ENCODE measurements around the gene TMEM115.

Gene TMEM115

GRCh38 chr3:50323614-50324199 is 35.6 kb downstream of the TMEM115 start:
- Histone ChIP-seq H3K9me3 (ENCODE audit: control insufficient read depth, low read length) (no peaks in the 10 kb centered on the region), H3K4me3 (ENCODE audit: insufficient read depth, low read depth, low read length) (no peak overlapping the region), H3K27ac (ENCODE audit: insufficient read depth, low read depth, low read length, poor library complexity, severe bottlenecking) (no peak overlapping the region), H3K27me3 (ENCODE audit: control insufficient read depth, insufficient read depth, low read length, poor library complexity, severe bottlenecking) (no peaks in the 10 kb centered on the region), H3K36me3 (ENCODE audit: control insufficient read depth, insufficient read depth, low read length) (peaks cover 13% of the 10 kb centered on the region), H3K4me1 (ENCODE audit: control insufficient read depth, insufficient read depth, low read length) (peaks cover 28% of the 10 kb centered on the region)
- 86 to 94% methylated on average over 5 of the region's 5 CpGs for WGBS, 2 experiments

- Histone ChIP-seq H3K27me3 (ENCODE audit: control insufficient read depth, insufficient read depth, low read length, poor library complexity, severe bottlenecking) (no peaks in the 10 kb centered on the region), H3K9me3 (ENCODE audit: control insufficient read depth, low read length) (no peaks in the 10 kb centered on the region), H3K4me1 (ENCODE audit: control insufficient read depth, insufficient read depth, low read length) (peaks cover 33% of the 10 kb centered on the region), H3K27ac (ENCODE audit: insufficient read depth, low read depth, low read length, poor library complexity, severe bottlenecking) (no peak overlapping the region), H3K36me3 (ENCODE audit: control insufficient read depth, insufficient read depth, low read length) (peaks cover 18% of the 10 kb centered on the region), H3K4me3 (ENCODE audit: insufficient read depth, low read depth, low read length) (no peak overlapping the region)
- WGBS, 2 experiments: 68 to 76% methylated on average over 4 of the region's 4 CpGs
These were observed 36.2 kb downstream of the TMEM115 start for GRCh38 chr3:50323092-50323600.

- Histone ChIP-seq H3K27ac (ENCODE audit: insufficient read depth, low read depth, low read length, poor library complexity, severe bottlenecking) (peak within 1 kb of the TSS; percentile 99), H3K4me3 (ENCODE audit: insufficient read depth, low read depth, low read length) (peak within 1 kb of the TSS; percentile 89), H3K9me3 (ENCODE audit: control insufficient read depth, low read length) (no peaks in the 10 kb centered on the region), H3K4me1 (ENCODE audit: control insufficient read depth, insufficient read depth, low read length) (peaks cover 33% of the 10 kb centered on the region), H3K27me3 (ENCODE audit: control insufficient read depth, insufficient read depth, low read length, poor library complexity, severe bottlenecking) (no peaks in the 10 kb centered on the region), H3K36me3 (ENCODE audit: control insufficient read depth, insufficient read depth, low read length) (peaks cover 24% of the 10 kb centered on the region)
- 15 to 17% methylated on average over 31 of the region's 31 CpGs for WGBS, 2 experiments
These were observed 36.8 kb downstream of the TMEM115 start, which contains the start of gene HYAL2 for GRCh38 chr3:50322386-50323091. Gene HYAL2 (minus strand): TSS chr3:50322745. CDS start chr3:50320489, 2,256 bp downstream.

GRCh38 chr3:50322115-50322385 is 37.3 kb downstream of the TMEM115 start:
- peaks cover 24% of the 10 kb centered on the region for H3K36me3 ChIP-seq (ENCODE audit: control insufficient read depth, insufficient read depth, low read length)
- peak overlapping the region; percentile 89 for H3K4me3 ChIP-seq (ENCODE audit: insufficient read depth, low read depth, low read length)
- H3K27me3 ChIP-seq (ENCODE audit: control insufficient read depth, insufficient read depth, low read length, poor library complexity, severe bottlenecking): no peaks in the 10 kb centered on the region

GRCh38 chr3:50321336-50322114 is 37.8 kb downstream of the TMEM115 start:
- Histone ChIP-seq H3K9me3 (ENCODE audit: control insufficient read depth, low read length) (no peaks in the 10 kb centered on the region), H3K27ac (ENCODE audit: insufficient read depth, low read depth, low read length, poor library complexity, severe bottlenecking) (peak overlapping the region; percentile 99), H3K27me3 (ENCODE audit: control insufficient read depth, insufficient read depth, low read length, poor library complexity, severe bottlenecking) (no peaks in the 10 kb centered on the region), H3K36me3 (ENCODE audit: control insufficient read depth, insufficient read depth, low read length) (peaks cover 24% of the 10 kb centered on the region), H3K4me3 (ENCODE audit: insufficient read depth, low read depth, low read length) (peak overlapping the region; percentile 89), H3K4me1 (ENCODE audit: control insufficient read depth, insufficient read depth, low read length) (peaks cover 29% of the 10 kb centered on the region)
- WGBS, 2 experiments: 0% methylated on average over 59 of the region's 59 CpGs

More at GRCh38 chr3:50322115-50322385, 37.3 kb downstream of the TMEM115 start:
- Histone ChIP-seq H3K9me3 (ENCODE audit: control insufficient read depth, low read length) (no peaks in the 10 kb centered on the region), H3K4me1 (ENCODE audit: control insufficient read depth, insufficient read depth, low read length) (peaks cover 31% of the 10 kb centered on the region), H3K27ac (ENCODE audit: insufficient read depth, low read depth, low read length, poor library complexity, severe bottlenecking) (no peak overlapping the region)
- 5% methylated on average over 14 of the region's 14 CpGs for WGBS, 2 experiments

- Histone ChIP-seq H3K27me3 (ENCODE audit: control insufficient read depth, insufficient read depth, low read length, poor library complexity, severe bottlenecking) (no peaks in the 10 kb centered on the region), H3K4me1 (ENCODE audit: control insufficient read depth, insufficient read depth, low read length) (peaks cover 29% of the 10 kb centered on the region), H3K9me3 (ENCODE audit: control insufficient read depth, low read length) (no peaks in the 10 kb centered on the region), H3K27ac (ENCODE audit: insufficient read depth, low read depth, low read length, poor library complexity, severe bottlenecking) (peak overlapping the region; percentile 99), H3K36me3 (ENCODE audit: control insufficient read depth, insufficient read depth, low read length) (peaks cover 22% of the 10 kb centered on the region), H3K4me3 (ENCODE audit: insufficient read depth, low read depth, low read length) (peak overlapping the region; percentile 89)
- 0 to 1% methylated on average over 45 of the region's 45 CpGs for WGBS, 2 experiments
These were observed 38.4 kb downstream of the TMEM115 start for GRCh38 chr3:50320853-50321335.

- Histone ChIP-seq H3K9me3 (ENCODE audit: control insufficient read depth, low read length) (no peaks in the 10 kb centered on the region), H3K36me3 (ENCODE audit: control insufficient read depth, insufficient read depth, low read length) (peaks cover 20% of the 10 kb centered on the region), H3K27ac (ENCODE audit: insufficient read depth, low read depth, low read length, poor library complexity, severe bottlenecking) (no peak overlapping the region), H3K27me3 (ENCODE audit: control insufficient read depth, insufficient read depth, low read length, poor library complexity, severe bottlenecking) (no peaks in the 10 kb centered on the region), H3K4me1 (ENCODE audit: control insufficient read depth, insufficient read depth, low read length) (peaks cover 29% of the 10 kb centered on the region), H3K4me3 (ENCODE audit: insufficient read depth, low read depth, low read length) (peak overlapping the region; percentile 89)
- WGBS, 2 experiments: 93% methylated on average over 29 of the region's 29 CpGs
These were observed 39.3 kb downstream of the TMEM115 start for GRCh38 chr3:50319894-50320625.

GRCh38 chr3:50319181-50319893 is 40.0 kb downstream of the TMEM115 start:
- Histone ChIP-seq H3K27me3 (ENCODE audit: control insufficient read depth, insufficient read depth, low read length, poor library complexity, severe bottlenecking) (no peaks in the 10 kb centered on the region), H3K36me3 (ENCODE audit: control insufficient read depth, insufficient read depth, low read length) (peaks cover 20% of the 10 kb centered on the region), H3K27ac (ENCODE audit: insufficient read depth, low read depth, low read length, poor library complexity, severe bottlenecking) (no peak overlapping the region), H3K9me3 (ENCODE audit: control insufficient read depth, low read length) (no peaks in the 10 kb centered on the region), H3K4me1 (ENCODE audit: control insufficient read depth, insufficient read depth, low read length) (peaks cover 29% of the 10 kb centered on the region), H3K4me3 (ENCODE audit: insufficient read depth, low read depth, low read length) (no peak overlapping the region)
- WGBS, 2 experiments: 96% methylated on average over 16 of the region's 16 CpGs

GRCh38 chr3:50318615-50319014 is 40.7 kb downstream of the TMEM115 start:
- Histone ChIP-seq H3K36me3 (ENCODE audit: control insufficient read depth, insufficient read depth, low read length) (peaks cover 20% of the 10 kb centered on the region), H3K4me1 (ENCODE audit: control insufficient read depth, insufficient read depth, low read length) (peaks cover 29% of the 10 kb centered on the region), H3K27ac (ENCODE audit: insufficient read depth, low read depth, low read length, poor library complexity, severe bottlenecking) (no peak overlapping the region), H3K27me3 (ENCODE audit: control insufficient read depth, insufficient read depth, low read length, poor library complexity, severe bottlenecking) (no peaks in the 10 kb centered on the region), H3K9me3 (ENCODE audit: control insufficient read depth, low read length) (no peaks in the 10 kb centered on the region), H3K4me3 (ENCODE audit: insufficient read depth, low read depth, low read length) (no peak overlapping the region)
- 96% methylated on average over 10 of the region's 10 CpGs for WGBS, 2 experiments
